ENCODE data around the gene TMEM134.
A peak's percentile ranks its signal among the peaks of the same experiment; 100 is the strongest.

The TMEM134 gene

GRCh38 chr11:67433536-67434394, 35.3 kb downstream of the TMEM134 start:
- no peak overlapping the region for H3K4me3 ChIP-seq
- H3K36me3 ChIP-seq: peaks cover 34 to 90% (median 75%) of the 10 kb centered on the region in 3 donors
- H3K4me1 ChIP-seq: peaks cover 0 to 35% (median 25%) of the 10 kb centered on the region in 4 donors
- no peaks in the 10 kb centered on the region for H3K9me3 ChIP-seq
- no peak for DNase-seq
- H3K27ac ChIP-seq: no peak overlapping the region
- intact Hi-C loops (cut with DNase I; ENCODE audit: low total_unique reads): no loop called here
- no peaks in the 10 kb centered on the region for H3K27me3 ChIP-seq
- TF ChIP-seq, protein P1, sequence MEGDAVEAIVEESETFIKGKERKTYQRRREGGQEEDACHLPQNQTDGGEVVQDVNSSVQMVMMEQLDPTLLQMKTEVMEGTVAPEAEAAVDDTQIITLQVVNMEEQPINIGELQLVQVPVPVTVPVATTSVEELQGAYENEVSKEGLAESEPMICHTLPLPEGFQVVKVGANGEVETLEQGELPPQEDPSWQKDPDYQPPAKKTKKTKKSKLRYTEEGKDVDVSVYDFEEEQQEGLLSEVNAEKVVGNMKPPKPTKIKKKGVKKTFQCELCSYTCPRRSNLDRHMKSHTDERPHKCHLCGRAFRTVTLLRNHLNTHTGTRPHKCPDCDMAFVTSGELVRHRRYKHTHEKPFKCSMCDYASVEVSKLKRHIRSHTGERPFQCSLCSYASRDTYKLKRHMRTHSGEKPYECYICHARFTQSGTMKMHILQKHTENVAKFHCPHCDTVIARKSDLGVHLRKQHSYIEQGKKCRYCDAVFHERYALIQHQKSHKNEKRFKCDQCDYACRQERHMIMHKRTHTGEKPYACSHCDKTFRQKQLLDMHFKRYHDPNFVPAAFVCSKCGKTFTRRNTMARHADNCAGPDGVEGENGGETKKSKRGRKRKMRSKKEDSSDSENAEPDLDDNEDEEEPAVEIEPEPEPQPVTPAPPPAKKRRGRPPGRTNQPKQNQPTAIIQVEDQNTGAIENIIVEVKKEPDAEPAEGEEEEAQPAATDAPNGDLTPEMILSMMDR (IDR thresholded peaks at IDR 0.05): no peak

GRCh38 chr11:67432655-67433349, 36.2 kb downstream of the TMEM134 start:
- H3K27ac ChIP-seq: no peak overlapping the region
- no peaks in the 10 kb centered on the region for H3K27me3 ChIP-seq
- intact Hi-C loops (cut with DNase I; ENCODE audit: low total_unique reads): no loop called here
- H3K9me3 ChIP-seq: no peaks in the 10 kb centered on the region
- H3K36me3 ChIP-seq: peaks cover 34 to 80% (median 67%) of the 10 kb centered on the region in 3 donors
- H3K4me3 ChIP-seq: no peak overlapping the region
- TF ChIP-seq, protein P1 (IDR thresholded peaks at IDR 0.05): no peak
- no peak for DNase-seq
- peaks cover 0 to 39% (median 26%) of the 10 kb centered on the region in 4 donors for H3K4me1 ChIP-seq

DNA sequence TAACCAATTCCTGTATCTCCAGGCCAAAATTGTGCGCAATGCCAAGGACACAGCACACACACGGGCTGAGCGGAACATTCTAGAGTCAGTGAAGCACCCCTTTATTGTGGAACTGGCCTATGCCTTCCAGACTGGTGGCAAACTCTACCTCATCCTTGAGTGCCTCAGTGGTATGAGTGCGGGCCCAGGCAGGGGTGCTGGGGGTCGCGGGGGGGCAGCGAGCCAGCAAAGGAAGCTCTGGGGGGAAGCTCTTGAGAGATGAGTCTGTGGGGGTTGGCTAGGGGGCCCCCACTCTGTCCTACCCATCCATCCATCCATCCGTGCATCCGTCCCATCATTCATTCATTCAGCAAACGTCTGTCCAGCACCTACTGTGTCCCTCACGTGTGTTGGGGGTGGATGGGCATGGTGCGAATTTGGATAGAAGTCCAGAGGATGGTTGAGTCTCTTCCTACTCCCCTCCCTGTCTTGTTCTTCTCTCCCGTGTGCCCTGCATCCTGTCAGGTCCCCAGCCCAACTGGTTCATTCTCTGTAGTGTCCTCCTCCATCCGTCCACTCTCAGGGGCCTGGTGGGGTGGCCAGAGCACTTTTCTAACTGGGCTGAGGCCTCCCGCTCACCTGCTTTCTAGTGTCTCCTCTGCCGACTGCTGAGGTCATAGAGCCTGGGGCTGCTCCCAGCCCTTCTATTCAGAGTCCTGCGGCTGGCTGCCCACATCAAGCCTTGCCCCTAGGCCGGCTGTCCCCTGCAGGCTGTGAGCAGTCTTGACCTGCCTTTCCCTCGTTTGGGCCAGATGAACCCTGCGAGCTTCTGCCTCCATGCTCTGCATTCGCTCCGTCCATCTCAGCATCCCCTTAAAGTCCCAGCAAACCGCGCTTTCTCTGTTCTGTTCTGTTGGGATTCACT, 37.5 kb downstream of the TMEM134 start:
- no peak overlapping the region for H3K27ac ChIP-seq
- H3K36me3 ChIP-seq: peaks cover 34 to 68% (median 63%) of the 10 kb centered on the region in 3 donors
- intact Hi-C loops (cut with DNase I; ENCODE audit: low total_unique reads): no loop called here
- H3K9me3 ChIP-seq: no peaks in the 10 kb centered on the region
- H3K27me3 ChIP-seq: no peaks in the 10 kb centered on the region
- peaks cover 0 to 36% (median 27%) of the 10 kb centered on the region in 4 donors for H3K4me1 ChIP-seq
- no peak for DNase-seq
- TF ChIP-seq, protein P1 (IDR thresholded peaks at IDR 0.05): no peak
- no peak overlapping the region for H3K4me3 ChIP-seq

DNA sequence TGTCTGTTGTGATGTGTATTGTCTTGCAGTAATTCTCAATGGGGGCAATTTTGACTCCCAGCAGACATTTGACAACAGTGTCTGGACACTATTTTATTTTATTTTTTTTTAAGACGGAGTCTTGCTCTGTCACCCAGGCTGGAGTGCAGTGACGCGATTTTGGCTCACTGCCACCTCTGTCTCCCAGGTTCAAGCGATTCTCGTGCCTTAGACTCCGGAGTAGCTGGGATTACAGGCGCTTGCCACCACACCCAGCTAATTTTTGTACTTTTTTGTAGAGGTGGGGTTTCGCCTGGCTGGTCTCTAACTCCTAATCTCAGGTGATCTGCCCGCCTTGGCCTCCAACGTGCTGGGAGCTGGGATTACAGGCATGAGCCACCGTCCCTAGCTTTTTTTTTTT, 39.3 kb downstream of the TMEM134 start:
- no peak for DNase-seq
- Histone ChIP-seq H3K27me3 (no peaks in the 10 kb centered on the region), H3K4me3 (peak overlapping the region in 1 of 2 donors; percentile 63), H3K36me3 (peaks cover 34 to 49% (median 47%) of the 10 kb centered on the region in 3 donors), H3K4me1 (peaks cover 0 to 25% (median 18%) of the 10 kb centered on the region in 4 donors), H3K9me3 (no peaks in the 10 kb centered on the region), H3K27ac (no peak overlapping the region)
- intact Hi-C loops (cut with DNase I; ENCODE audit: low total_unique reads): no loop called here
- TF ChIP-seq, protein P1 (IDR thresholded peaks at IDR 0.05): no peak

- DNase-seq: no peak
- intact Hi-C loops (cut with DNase I; ENCODE audit: low total_unique reads): no loop called here
- H3K9me3 ChIP-seq: no peaks in the 10 kb centered on the region
- peak overlapping the region; percentile 84 to 87 for H3K27ac ChIP-seq
- peaks cover 0 to 25% (median 18%) of the 10 kb centered on the region in 4 donors for H3K4me1 ChIP-seq
- no peaks in the 10 kb centered on the region for H3K27me3 ChIP-seq
- TF ChIP-seq, protein P1 (IDR thresholded peaks at IDR 0.05): no peak
- peak overlapping the region; percentile 63 to 77 for H3K4me3 ChIP-seq
- peaks cover 34 to 44% (median 41%) of the 10 kb centered on the region in 3 donors for H3K36me3 ChIP-seq
These were observed 39.9 kb downstream of the TMEM134 start for GRCh38 chr11:67429038-67429668.

All from tibial artery (tissue), 4 donors.